ENCODE data around the gene OCLN.
A peak's percentile ranks its signal among the peaks of the same experiment; 100 is the strongest.
"Not testable (repeated sequence)": the region's sequence is repeated elsewhere in the genome, so short reads cannot be mapped to it uniquely, and the experiment has no call there.

OCLN gene

DNA sequence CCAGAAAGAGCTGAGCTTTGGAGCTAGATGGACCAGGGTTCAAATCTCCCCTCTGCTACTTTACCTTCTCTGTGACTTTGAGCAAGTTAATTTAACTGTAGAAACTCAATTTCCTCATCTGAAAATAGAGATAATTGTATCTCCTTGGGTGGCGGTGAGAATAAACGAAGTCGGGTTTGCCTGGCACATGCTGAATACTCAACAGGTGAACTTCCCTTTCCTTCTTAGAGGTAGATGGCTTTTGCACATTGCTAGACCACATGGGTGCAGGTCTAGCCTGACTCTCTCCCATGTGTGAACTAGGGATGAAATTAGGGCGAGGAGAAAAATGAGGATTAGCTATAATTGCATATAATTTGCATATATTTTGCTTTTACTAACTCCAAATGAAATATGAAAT is 36.0 kb downstream of the OCLN start:
- TF ChIP-seq, protein P1, sequence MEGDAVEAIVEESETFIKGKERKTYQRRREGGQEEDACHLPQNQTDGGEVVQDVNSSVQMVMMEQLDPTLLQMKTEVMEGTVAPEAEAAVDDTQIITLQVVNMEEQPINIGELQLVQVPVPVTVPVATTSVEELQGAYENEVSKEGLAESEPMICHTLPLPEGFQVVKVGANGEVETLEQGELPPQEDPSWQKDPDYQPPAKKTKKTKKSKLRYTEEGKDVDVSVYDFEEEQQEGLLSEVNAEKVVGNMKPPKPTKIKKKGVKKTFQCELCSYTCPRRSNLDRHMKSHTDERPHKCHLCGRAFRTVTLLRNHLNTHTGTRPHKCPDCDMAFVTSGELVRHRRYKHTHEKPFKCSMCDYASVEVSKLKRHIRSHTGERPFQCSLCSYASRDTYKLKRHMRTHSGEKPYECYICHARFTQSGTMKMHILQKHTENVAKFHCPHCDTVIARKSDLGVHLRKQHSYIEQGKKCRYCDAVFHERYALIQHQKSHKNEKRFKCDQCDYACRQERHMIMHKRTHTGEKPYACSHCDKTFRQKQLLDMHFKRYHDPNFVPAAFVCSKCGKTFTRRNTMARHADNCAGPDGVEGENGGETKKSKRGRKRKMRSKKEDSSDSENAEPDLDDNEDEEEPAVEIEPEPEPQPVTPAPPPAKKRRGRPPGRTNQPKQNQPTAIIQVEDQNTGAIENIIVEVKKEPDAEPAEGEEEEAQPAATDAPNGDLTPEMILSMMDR (IDR thresholded peaks at IDR 0.05; ENCODE audit: insufficient read depth, low read depth, low read length, missing control alignments), result no peak

DNA sequence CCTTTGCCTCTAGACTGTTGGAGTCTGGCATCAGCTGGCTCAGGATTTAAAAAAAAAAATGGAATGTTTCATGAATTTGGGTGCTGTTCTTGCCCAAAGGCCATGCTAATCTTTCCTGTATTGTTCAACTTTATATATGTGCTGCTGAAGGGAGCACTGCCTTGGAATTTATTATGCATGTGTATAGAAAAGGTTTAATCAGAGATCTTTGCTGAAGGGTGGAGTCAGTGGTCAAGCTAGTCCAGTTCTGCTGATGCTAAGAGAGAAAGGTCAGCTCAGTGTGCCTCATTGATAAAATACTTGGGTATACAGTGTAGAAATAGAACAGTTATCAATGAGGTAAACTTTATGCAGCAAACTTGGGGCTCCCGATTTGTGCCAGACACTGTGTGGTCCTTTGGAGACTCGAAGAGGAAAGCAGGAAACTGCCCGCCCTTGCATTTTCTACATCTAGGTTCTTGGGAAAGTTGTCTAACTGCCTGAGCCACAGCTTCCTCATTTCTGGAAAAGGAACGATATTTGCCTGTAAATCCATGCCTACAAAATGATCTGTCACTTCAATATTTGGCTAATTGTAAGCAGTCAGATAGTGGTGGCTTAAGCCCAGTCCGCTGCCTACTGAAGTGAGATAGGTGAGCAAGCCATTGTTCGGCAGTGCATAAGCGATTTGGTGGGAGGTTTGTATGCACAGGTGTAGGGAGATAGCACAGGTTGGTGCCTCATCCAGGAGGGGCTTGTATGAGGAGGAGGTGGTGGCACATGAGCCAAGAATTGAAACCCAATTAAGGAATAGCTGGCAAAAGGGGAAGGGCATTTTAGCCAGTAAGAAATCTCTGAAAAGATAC is 38.2 kb downstream of the OCLN start:
- H3K4me3 ChIP-seq (ENCODE audit: low read length), result no peak overlapping the region
- no peak for DNase-seq (ENCODE audit: low read depth)
- TF ChIP-seq, protein P1 (IDR thresholded peaks at IDR 0.05; ENCODE audit: insufficient read depth, low read depth, low read length, missing control alignments), result no peak

More for the DNA sequence above, 36.0 kb downstream of the OCLN start:
- DNase-seq (ENCODE audit: low read depth), result no peak
- no peak overlapping the region for H3K4me3 ChIP-seq (ENCODE audit: low read length)

DNA sequence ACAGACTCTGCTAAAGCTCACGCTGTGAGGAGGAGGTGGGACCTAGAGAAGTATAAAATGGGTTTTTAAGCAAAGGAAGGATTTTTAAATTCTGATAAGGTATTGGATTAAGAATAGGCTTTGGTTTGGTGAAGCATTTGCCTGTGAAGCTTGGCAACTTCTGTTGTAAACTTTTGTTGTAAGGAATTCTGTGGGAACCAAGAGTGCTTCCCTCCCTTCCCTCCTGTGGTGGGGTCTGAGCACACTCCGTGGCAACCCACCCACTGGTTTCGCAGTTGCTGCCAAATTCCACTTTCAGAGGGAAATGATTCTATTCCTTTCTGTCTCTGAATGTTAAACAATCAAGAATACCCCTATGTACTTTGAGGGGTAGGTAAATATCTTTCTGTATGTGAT is 38.8 kb downstream of the OCLN start:
- TF ChIP-seq, protein P1 (IDR thresholded peaks at IDR 0.05; ENCODE audit: insufficient read depth, low read depth, low read length, missing control alignments), result no peak
- DNase-seq (ENCODE audit: low read depth), result no peak
- no peak overlapping the region for H3K4me3 ChIP-seq (ENCODE audit: low read length)

DNA sequence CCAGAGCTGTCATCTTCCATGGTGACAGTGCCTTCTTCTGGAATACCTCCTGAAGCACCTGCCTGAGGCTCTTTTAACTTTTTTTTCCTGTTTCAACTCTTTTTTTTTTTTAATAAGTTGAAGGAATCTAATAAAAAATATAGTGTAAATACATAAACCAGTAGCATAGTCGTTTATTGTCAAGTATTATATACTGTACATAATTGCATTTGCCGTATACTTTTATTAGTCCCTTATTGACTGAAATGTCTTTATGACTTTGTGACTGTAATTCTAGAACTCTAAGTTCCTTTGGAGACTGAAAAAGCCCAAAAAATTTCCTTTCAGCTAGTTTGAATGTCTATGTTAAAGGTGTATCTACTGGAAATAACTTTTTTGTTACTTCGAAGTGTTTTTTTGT is 45.3 kb downstream of the OCLN start:
- not testable (repeated sequence) for DNase-seq (ENCODE audit: low read depth); H3K4me3 ChIP-seq (ENCODE audit: low read length)

DNA sequence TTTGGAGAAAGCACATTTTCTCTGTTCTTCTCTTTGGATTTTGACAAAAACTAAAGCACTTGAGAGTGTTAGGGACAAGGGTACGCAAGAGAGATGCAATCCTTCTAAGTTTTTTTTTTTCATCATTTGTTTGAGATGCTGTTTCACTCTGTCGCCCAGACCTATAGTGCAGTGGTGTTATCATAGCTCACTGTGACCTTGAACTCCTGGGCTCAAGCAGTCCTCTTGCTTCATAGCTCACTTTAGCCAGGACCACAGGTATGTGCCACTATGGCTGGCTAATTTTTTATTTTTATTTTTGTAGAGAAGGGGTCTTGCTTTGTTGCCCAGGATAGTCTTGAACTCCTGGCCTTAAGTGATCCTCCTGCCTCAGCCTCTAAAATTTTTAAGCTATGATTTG is 46.1 kb downstream of the OCLN start:
- not testable (repeated sequence) for H3K4me3 ChIP-seq (ENCODE audit: low read length); DNase-seq (ENCODE audit: low read depth)

DNA sequence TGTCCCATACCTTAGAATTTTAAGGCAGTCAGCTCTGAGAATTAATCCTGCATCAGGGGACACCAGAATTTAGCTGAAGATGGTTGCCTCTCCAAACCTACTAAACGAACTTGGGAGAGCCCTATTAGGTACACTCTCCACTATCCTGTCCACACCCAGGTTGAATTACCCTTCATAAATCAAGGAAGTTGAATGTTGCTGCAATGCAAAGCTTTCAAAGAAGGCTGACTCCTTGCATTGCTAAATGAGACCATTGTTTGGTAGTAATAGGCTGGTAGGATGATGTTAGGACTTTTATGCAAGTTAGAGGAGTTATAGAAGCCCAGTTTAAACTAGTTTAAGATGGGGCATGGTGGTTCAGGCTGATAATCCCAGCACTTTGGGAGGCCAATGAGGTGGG is 48.8 kb downstream of the OCLN start:
- DNase-seq (ENCODE audit: low read depth); H3K4me3 ChIP-seq (ENCODE audit: low read length): not testable (repeated sequence)

DNA sequence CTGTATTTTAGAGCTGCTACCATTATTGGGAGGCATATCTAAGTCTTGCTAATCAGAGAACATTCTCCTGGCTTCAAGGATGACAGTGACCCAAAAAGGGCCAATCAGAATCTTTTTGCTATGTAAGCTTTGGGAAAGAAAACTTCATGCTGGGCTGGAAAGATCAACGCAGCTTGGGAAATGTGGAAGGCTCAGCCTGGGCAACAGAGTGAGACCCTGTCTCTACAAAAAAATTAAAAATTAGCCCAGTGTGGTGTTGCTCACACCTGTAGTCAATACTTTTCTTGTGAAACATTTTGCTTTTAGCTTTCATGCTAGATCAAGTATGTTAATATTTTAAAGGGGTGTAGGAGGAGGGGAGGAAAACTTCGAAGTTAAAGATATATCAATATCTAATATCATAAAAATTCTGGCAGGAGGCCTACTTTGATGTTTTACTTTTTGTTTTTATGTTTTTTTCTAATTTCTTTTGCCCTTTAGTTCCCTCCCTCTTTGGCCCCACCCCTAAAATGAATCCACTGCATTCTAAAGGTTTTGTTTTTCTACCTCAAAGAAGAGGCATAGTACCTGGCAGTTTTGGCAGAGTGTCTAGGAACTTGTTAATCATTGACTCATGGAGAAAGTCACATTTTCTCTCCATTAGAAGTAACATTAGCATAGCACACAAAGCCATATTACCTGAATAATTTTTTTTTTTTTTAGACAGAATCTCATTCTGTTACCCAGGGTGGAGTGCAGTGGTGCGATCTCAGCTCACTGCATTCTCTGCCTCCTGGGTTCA is 50.4 kb downstream of the OCLN start:
- not testable (repeated sequence) for DNase-seq (ENCODE audit: low read depth); H3K4me3 ChIP-seq (ENCODE audit: low read length)

DNA sequence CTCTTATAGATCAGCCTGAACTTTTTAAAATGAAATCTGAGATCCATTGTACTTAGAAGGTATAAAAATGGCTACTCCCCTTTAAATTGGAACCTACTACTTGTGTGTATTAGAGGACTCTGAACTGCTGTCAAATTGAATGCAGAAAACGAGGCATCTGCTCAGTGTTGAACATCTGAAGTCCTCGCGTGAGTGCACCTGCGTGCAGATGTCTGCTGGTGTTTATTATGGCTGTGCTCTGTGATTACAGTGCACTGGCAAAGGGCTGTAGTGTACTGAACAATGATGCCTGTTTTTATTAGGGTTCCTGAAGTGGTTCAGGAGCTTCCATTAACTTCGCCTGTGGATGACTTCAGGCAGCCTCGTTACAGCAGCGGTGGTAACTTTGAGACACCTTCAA is 52.0 kb downstream of the OCLN start:
- H3K4me3 ChIP-seq (ENCODE audit: low read length); DNase-seq (ENCODE audit: low read depth): not testable (repeated sequence)

DNA sequence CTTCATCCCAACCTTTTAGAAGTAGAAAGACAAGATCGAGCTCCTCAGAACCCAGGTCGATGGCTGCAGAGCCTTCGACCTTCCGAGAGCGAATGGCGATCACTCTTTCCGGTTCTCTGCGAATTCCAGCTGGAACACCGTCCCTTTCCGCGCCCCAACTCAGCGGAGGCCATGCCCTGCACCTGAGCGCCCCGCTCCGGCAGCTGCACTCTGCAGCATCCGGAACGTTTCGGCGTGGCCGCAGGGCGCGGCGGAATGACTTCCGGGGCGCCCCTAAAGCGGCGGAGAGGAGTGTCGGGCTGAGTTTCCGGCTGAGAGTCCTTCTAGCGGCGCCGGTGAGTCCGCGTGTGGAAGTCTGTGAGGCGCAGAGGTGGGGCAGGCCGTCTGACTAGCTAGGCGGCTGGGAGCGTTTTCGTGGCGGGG is 67.3 kb downstream of the OCLN start, which contains the start of gene GTF2H2C:
Gene GTF2H2C (plus strand): TSS at position 284 of the 423 bp plus-strand sequence. CDS start 4,942 bp downstream, outside the sequence.
- TF ChIP-seq, protein P1 (IDR thresholded peaks at IDR 0.05; ENCODE audit: insufficient read depth, low read depth, low read length, missing control alignments), result peak; percentile 40
- peak within 1 kb of the TSS; percentile 34 for H3K4me3 ChIP-seq (ENCODE audit: low read length)
- DNase-seq (ENCODE audit: low read depth), result peak; percentile 83

DNA sequence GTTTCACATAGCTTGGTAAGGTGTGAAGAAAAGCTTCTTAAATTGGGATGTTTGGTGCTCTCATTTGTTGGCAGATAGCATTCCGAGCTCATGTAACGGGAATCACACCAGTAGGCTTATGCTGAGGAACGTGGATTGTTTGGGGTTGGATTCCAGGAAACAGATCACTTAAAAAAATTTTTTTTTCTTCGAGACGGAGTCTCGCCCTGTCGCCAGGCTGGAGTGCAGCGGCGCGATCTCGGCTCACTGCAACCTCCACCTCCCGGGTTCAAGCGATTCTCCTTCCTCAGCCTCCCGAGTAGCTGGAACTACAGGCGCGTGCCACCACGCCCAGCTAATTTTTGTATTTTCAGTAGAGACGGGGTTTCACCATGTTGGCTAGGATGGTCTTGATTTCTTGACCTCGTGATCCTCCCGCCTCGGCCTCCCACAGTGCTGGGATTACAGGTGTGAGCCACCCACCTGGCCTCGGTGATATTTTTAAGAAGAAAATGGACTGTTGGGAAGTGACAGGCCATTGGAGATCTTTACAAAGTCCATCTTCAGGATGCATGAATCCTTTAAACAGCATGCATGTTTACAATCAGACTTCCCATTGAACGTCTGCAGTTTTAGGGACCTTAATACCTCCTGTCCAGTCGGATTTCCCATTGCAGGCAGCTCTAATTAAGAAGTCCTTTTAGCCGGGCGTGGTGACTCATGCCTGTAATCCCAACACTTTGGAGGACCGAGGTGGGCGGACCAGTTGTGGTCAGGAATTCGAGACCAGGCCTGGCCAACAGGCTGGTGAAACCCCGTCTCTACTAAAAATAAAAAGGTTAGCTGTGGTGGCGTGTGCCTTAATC is 68.2 kb downstream of the OCLN start:
- DNase-seq (ENCODE audit: low read depth), result peak; percentile 0
- peak overlapping the region; percentile 31 for H3K4me3 ChIP-seq (ENCODE audit: low read length)

DNA sequence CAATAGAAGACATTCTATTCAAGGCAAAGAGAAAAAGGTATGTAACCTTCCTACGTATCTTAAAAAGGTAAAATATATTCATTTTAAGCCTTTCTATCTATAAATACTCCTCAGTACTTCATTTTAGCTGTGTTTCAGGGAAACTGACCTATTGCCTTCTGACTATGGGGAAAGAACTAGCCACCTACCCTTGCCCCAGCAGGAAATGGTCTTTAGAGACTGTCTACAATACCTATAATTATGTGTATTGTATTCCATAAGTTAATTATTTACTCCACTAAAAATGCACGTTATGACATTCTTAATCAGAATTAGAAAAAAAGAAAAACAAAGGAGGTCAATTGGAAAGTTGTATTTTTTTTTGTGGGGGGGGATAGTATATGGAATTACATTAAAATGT is 73.6 kb downstream of the OCLN start:
- H3K4me3 ChIP-seq (ENCODE audit: low read length); DNase-seq (ENCODE audit: low read depth): not testable (repeated sequence)

DNA sequence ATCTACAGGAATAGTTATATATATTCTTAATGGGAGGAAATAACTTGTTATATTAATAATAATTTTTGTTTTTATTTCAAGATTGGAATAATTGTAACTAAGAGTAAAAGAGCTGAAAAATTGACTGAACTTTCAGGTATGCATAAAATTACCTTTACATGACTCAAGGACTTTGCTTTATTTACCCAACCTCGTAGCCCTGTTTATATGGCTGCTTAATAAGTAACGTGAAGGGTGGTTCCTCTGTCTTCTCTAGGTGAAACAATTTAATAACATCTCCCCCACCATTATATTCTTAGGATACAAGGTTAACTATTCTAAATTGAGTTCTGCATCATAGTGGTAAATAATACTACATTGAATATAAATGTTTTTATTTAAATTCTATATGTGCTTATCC is 75.5 kb downstream of the OCLN start:
- not testable (repeated sequence) for DNase-seq (ENCODE audit: low read depth); H3K4me3 ChIP-seq (ENCODE audit: low read length)

DNA sequence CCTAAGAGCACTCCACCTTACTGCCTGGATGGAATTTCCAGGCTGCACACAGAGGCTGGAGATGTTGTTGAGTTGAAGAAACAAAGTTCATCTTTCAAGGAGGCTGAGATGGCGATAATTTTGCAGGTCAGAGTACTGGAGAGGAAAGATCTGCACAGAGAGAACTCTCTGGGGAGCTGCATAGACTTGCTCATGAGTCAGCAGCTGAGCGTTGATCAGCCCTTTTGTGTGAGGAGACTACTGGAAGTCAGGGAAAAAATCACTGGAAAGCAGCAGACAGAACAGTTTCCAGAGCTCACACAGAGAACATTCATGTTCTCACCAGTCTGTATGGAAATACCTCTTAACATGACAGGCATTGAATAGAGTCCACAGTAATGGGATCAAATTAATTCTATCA is 90.8 kb downstream of the OCLN start:
- not testable (repeated sequence) for DNase-seq (ENCODE audit: low read depth); H3K4me3 ChIP-seq (ENCODE audit: low read length)

All from epithelial cell of esophagus (primary cell).